HUES6 (cell line): ENCODE measurements around the gene DNAI1.

Experiments used
- H3K27ac ChIP-seq: 2 replicates; pipeline ENCODE4 v1.7.0; 2013; ENCODE audit warnings: low read depth, mild to moderate bottlenecking, low read length, inconsistent platforms
- H3K27me3 ChIP-seq: 2 replicates; pipeline ENCODE4 v1.6.1; 2013; ENCODE audit warnings: low read length; ENCODE audit not compliant: control insufficient read depth, insufficient read depth
- H3K36me3 ChIP-seq: 2 replicates; pipeline ENCODE4 v1.6.1; 2013; ENCODE audit warnings: low read length; ENCODE audit not compliant: control insufficient read depth, insufficient read depth
- H3K4me1 ChIP-seq: 2 replicates; pipeline ENCODE4 v1.6.1; 2013; ENCODE audit warnings: low read length; ENCODE audit not compliant: control insufficient read depth, insufficient read depth
- H3K4me3 ChIP-seq: 2 replicates; pipeline ENCODE4 v1.5.1; 2013; ENCODE audit warnings: low read depth, low read length
- H3K9ac ChIP-seq: one replicate; pipeline ENCODE4 v1.6.1; 2013; ENCODE audit warnings: mild to moderate bottlenecking, low read length
- H3K9me3 ChIP-seq: 2 replicates; pipeline ENCODE4 v1.6.1; 2013; ENCODE audit warnings: low read depth, low read length; ENCODE audit not compliant: control insufficient read depth, insufficient read depth

The DNAI1 gene

DNA sequence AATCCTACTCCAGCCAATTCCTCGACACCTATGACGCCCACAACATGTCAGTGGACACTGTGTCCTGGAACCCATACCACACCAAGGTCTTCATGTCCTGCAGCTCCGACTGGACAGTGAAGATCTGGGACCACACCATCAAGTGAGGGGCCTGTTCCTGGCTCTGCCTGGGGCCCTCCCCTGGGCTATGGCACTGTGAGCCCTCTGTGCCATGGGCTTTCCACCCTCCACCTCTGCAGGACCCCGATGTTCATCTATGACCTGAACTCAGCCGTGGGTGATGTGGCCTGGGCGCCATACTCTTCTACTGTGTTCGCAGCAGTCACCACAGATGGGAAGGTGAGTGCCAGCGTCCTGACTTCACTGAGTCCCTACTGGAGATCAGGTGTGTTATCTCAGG lies 55.8 kb downstream of the DNAI1 start:
- Histone ChIP-seq H3K36me3 (no peaks in the 10 kb centered on the region), H3K9ac (no peak overlapping the region)

DNA sequence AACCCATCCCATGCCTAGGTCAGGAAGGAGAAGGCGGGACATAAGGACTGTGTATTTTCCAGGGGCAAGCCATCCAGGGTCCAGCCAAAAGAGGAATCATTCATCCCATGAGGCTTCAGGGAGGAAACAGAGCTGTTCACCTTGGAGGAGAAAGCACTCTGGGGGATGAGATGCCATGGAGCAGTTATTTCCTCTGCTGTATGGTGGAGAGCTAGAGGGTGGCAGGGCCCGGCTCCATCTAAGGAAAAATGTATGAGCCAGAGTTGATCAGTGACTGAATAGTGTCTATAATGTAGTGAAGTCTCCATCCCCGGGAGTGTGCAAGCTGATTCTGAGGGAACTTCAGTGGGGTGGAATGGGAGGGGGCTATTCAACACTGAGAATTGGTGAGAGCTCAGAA lies 56.2 kb downstream of the DNAI1 start:
- no peaks in the 10 kb centered on the region for H3K9me3 ChIP-seq
- no peak overlapping the region for H3K9ac ChIP-seq
- H3K36me3 ChIP-seq: no peaks in the 10 kb centered on the region
- peaks cover 48% of the 10 kb centered on the region for H3K4me1 ChIP-seq
- H3K27ac ChIP-seq: no peak overlapping the region
- peaks cover 8% of the 10 kb centered on the region; the same call in 1 of the 2 replicates for H3K27me3 ChIP-seq
- no peak overlapping the region for H3K4me3 ChIP-seq

More for the DNA sequence above, 55.8 kb downstream of the DNAI1 start:
- Histone ChIP-seq H3K9me3 (no peaks in the 10 kb centered on the region), H3K4me3 (no peak overlapping the region), H3K27me3 (peaks cover 4% of the 10 kb centered on the region; the same call in 1 of the 2 replicates), H3K27ac (no peak overlapping the region), H3K4me1 (peaks cover 46% of the 10 kb centered on the region)

DNA sequence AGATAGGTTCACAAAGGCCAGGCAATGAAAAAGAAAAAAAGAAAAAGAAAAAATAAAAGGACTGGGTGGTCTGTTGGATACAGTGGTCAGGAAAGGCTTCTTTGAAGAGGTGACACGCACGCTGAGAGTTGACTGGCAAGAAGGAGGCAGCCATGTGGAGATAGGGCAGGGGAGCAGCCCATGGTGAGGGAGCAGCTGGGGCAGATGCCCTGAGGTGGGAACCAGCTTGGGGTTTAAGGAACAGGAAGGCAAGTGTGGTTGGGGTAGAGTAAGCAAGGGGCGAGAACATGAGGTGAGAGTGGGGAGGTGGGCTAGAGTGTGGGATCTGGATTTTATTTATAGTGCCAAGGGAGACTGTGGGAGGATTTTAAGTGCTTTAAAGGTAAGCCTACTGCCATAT lies 57.4 kb downstream of the DNAI1 start:
- H3K36me3 ChIP-seq: no peaks in the 10 kb centered on the region
- no peak overlapping the region for H3K4me3 ChIP-seq
- H3K27me3 ChIP-seq: peaks cover 12% of the 10 kb centered on the region; the same call in 1 of the 2 replicates
- H3K4me1 ChIP-seq: peaks cover 36% of the 10 kb centered on the region
- no peaks in the 10 kb centered on the region for H3K9me3 ChIP-seq
- H3K27ac ChIP-seq: no peak overlapping the region
- no peak overlapping the region for H3K9ac ChIP-seq

GRCh38 chr9:34517185-34517584 lies 58.6 kb downstream of the DNAI1 start:
- peaks cover 26% of the 10 kb centered on the region for H3K4me1 ChIP-seq

DNA sequence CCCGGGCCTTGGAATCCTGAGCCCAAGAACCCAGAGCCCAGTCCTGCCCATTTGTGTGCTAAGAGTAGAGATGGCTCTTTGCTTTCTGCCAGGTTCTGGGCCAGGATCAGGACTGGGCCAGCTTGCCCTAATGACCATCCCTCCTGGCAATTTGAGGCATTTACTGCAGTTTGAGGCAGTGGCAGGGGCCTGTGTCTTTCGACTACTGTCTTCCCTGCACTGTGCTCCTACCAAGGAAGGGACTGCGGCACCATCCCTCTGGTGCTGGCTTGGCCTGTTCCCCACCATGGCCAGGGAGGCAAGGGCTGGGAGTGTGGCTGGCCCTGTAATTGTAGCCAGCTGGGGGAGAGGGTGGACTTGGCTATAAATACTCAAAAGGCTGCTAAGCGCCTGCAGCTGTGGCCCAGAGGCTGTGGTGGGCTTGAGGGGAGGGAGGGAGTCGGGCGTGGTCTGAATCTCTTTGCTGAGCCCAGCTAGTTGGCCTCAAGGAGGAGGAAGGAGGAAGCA lies 59.6 kb downstream of the DNAI1 start:
- Histone ChIP-seq H3K9ac (no peak overlapping the region), H3K27me3 (peaks cover 25% of the 10 kb centered on the region)

More at GRCh38 chr9:34517185-34517584, 58.6 kb downstream of the DNAI1 start:
- no peaks in the 10 kb centered on the region for H3K36me3 ChIP-seq
- no peak overlapping the region for H3K9ac ChIP-seq
- H3K9me3 ChIP-seq: no peaks in the 10 kb centered on the region
- H3K27me3 ChIP-seq: peaks cover 21% of the 10 kb centered on the region
- H3K4me3 ChIP-seq: no peak overlapping the region
- H3K27ac ChIP-seq: no peak overlapping the region

GRCh38 chr9:34518896-34519295 lies 60.3 kb downstream of the DNAI1 start:
- Histone ChIP-seq H3K9ac (no peak overlapping the region), H3K36me3 (no peaks in the 10 kb centered on the region), H3K9me3 (no peaks in the 10 kb centered on the region), H3K27ac (no peak overlapping the region), H3K27me3 (peaks cover 28% of the 10 kb centered on the region), H3K4me3 (no peak overlapping the region), H3K4me1 (peaks cover 20% of the 10 kb centered on the region)

More for the DNA sequence above, 59.6 kb downstream of the DNAI1 start:
- Histone ChIP-seq H3K4me3 (no peak overlapping the region), H3K4me1 (peaks cover 21% of the 10 kb centered on the region), H3K27ac (no peak overlapping the region), H3K9me3 (no peaks in the 10 kb centered on the region), H3K36me3 (no peaks in the 10 kb centered on the region)

- no peak overlapping the region for H3K9ac ChIP-seq
- no peak overlapping the region for H3K27ac ChIP-seq
- no peak overlapping the region for H3K4me3 ChIP-seq
- no peaks in the 10 kb centered on the region for H3K36me3 ChIP-seq
- H3K27me3 ChIP-seq: peaks cover 34% of the 10 kb centered on the region
- H3K4me1 ChIP-seq: peaks cover 21% of the 10 kb centered on the region
- no peaks in the 10 kb centered on the region for H3K9me3 ChIP-seq
These were observed 60.9 kb downstream of the DNAI1 start for GRCh38 chr9:34519321-34520020.

GRCh38 chr9:34520096-34520495 lies 61.5 kb downstream of the DNAI1 start:
- Histone ChIP-seq H3K36me3 (no peaks in the 10 kb centered on the region), H3K4me3 (no peak overlapping the region), H3K4me1 (peaks cover 21% of the 10 kb centered on the region), H3K9me3 (no peaks in the 10 kb centered on the region), H3K27ac (no peak overlapping the region), H3K27me3 (peaks cover 40% of the 10 kb centered on the region), H3K9ac (no peak overlapping the region)

DNA sequence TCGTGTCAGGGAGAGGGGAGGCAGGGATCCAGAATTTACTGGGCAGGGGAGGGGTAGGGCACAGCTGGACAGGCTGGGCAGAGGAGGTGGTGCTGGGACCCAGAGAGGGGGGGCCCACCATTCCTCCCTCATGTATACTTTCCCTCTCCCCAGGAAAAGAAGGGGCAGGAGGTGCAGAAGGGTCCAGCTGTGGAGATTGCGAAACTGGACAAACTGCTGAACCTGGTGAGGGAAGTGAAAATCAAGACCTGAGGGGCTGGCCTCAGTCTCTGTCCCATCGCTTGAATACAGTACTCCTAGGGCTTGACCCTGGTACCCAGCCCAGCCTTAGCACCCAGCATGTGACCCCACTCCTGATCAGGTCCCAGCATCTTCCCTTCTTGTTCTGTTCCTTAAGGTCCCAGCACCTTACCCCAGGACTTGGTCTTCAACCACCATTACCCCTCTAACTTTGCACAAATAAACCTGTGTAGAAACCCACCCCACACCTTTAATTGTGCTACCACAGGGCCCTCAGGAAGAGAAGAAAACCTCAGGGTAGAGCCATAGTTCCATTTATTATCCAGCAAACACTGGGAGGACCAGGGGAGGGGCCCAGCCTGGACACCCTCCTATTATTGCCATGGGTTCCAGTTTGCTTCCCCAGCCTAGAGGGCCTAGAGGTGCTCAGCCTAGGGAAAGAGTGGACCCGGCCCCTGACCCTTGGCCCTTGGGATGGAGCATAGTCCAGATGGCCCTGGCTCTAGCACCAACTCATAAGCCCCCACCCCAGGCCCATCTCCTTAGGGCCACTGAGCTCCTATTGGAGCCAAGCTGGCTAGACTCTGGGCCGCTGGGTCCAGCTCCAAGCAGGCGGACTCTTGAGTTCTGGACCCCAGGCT lies 62.1 kb downstream of the DNAI1 start:
- Histone ChIP-seq H3K27ac (no peak overlapping the region), H3K36me3 (no peaks in the 10 kb centered on the region), H3K9me3 (no peaks in the 10 kb centered on the region), H3K4me1 (peaks cover 21% of the 10 kb centered on the region), H3K27me3 (peaks cover 47% of the 10 kb centered on the region), H3K4me3 (no peak overlapping the region), H3K9ac (no peak overlapping the region)

DNA sequence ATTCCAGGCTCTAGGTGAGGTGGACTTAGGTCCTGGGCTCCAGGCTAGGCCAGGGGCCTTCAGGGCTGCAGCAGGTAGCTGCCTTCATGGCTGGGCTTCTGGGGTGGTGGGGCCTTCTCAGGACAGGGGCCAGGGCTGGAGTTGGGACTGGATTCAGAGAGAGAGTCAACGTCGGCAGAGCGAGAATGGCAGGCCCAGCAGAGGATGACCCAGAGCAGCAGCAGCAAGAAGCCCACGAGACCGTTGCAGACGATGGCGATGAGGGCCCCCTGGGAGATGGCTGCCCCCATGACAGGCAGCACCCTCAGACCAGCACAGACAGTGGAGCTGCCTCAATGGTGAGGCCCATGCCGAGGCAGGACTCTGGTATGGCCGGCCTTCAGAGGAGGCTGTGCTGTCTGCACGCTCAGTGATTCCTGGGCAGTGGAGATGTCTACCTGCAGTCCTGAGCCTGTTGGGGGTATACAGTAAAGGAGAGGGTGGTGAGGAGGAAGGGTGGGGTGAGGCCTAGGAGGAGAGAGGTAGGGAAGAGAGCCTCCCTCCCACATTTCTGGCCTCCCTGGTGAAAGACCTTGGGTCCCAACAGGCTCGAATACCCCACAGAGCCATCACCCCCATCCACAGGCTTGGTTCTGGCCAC lies 62.9 kb downstream of the DNAI1 start:
- Histone ChIP-seq H3K4me1 (peaks cover 21% of the 10 kb centered on the region), H3K9me3 (no peaks in the 10 kb centered on the region), H3K4me3 (no peak overlapping the region), H3K36me3 (no peaks in the 10 kb centered on the region), H3K9ac (no peak overlapping the region), H3K27ac (no peak overlapping the region), H3K27me3 (peaks cover 47% of the 10 kb centered on the region)
